HepG2 (cell line): ENCODE measurements around the gene FKBP8.

Experiments used
- BCLAF1 ChIP-seq: fragments of 450-650 bp; IDR thresholded peaks from 2 replicates; pipeline ENCODE4 v1.6.1; 2017; ENCODE audit warnings: mild to moderate bottlenecking
- HMG20B ChIP-seq: conservative IDR thresholded peaks from 2 replicates; pipeline ENCODE4 v1.6.1; 2016; ENCODE audit warnings: missing genetic modification reagents, missing compliant biosample characterization
- NFE2L1 ChIP-seq: sonication (generic); formaldehyde crosslinking; IDR thresholded peaks from 2 replicates; pipeline ENCODE4 v1.4.0; 2020; ENCODE audit warnings: missing genetic modification reagents, mild to moderate bottlenecking, borderline replicate concordance
- PITX1 ChIP-seq: sonication (generic); formaldehyde crosslinking; IDR thresholded peaks from 2 replicates; pipeline ENCODE4 v1.5.1; 2020; ENCODE audit warnings: mild to moderate bottlenecking, missing genetic modification reagents
- SETDB1 ChIP-seq: sonication (generic); formaldehyde crosslinking; IDR thresholded peaks from 2 replicates; pipeline ENCODE4 v1.5.1; 2020; ENCODE audit warnings: missing genetic modification reagents, mild to moderate bottlenecking, borderline replicate concordance
- ZFP36 ChIP-seq: fragments of 150-350 bp; IDR thresholded peaks from 2 replicates; pipeline ENCODE4 v1.6.1; 2018; ENCODE audit warnings: borderline replicate concordance, low read length, low read depth; ENCODE audit not compliant: partially characterized antibody
- ZNF616 ChIP-seq: sonication (generic); formaldehyde crosslinking; IDR thresholded peaks from 2 replicates; pipeline ENCODE4 v1.5.0; 2020; ENCODE audit warnings: low read depth, mild to moderate bottlenecking, missing genetic modification reagents

- TF ChIP-seq SETDB1 (CRISPR knock-in tag) (no peak), ZNF616 (CRISPR knock-in tag) (no peak), NFE2L1 (CRISPR knock-in tag) (no peak), ZFP36 (no peak), PITX1 (CRISPR knock-in tag) (peak; percentile 56; the same call in 1 of the 2 replicates), HMG20B (no peak), BCLAF1 (no peak)
These were observed 14.2 kb upstream of the FKBP8 start, which contains the start of gene KXD1 for GRCh38 chr19:18557411-18558201.
